GM19193 (cell line): ENCODE data around the gene CSAG2.
"Not testable (repeated sequence)": the region's sequence is repeated elsewhere in the genome, so short reads cannot be mapped to it uniquely, and the experiment has no call there.

Experiments used
- POLR2A ChIP-seq: IDR thresholded peaks from 4 replicates; pipeline ENCODE4 v1.6.1; 2011; ENCODE audit not compliant: insufficient read depth, insufficient read length; ENCODE audit errors: extremely low read depth

CSAG2 gene

GRCh38 chrX:152709173-152709572 lies at the start of gene CSAG2:
Gene CSAG2 (minus strand): TSS chrX:152709273. CDS start chrX:152709112, 161 bp downstream.
- not testable (repeated sequence) for TF ChIP-seq POLR2A

- TF ChIP-seq POLR2A = not testable (repeated sequence)
Observed at GRCh38 chrX:152753686-152754650, 44.9 kb upstream of the CSAG2 start, which contains the start of gene MAGEA2. Gene MAGEA2 (minus strand): TSS chrX:152753842. CDS start chrX:152751363, 2,479 bp downstream.

- no peak for TF ChIP-seq POLR2A
Observed at GRCh38 chrX:152738560-152738959, 29.5 kb upstream of the CSAG2 start.

GRCh38 chrX:152735860-152736511 lies 26.9 kb upstream of the CSAG2 start:
- no peak for TF ChIP-seq POLR2A

- no peak for TF ChIP-seq POLR2A
Observed at GRCh38 chrX:152735101-152735500, 26.0 kb upstream of the CSAG2 start.

GRCh38 chrX:152733261-152733975 lies 24.3 kb upstream of the CSAG2 start, which contains the start of the genes CSAG1 and MAGEA12:
Gene CSAG1 (minus strand): TSS chrX:152733721. CDS start chrX:152732460, 1,261 bp downstream.
Gene MAGEA12 (plus strand): TSS chrX:152733757. CDS start chrX:152736162, 2,405 bp downstream.
- no peak for TF ChIP-seq POLR2A

- TF ChIP-seq POLR2A = no peak
Observed at GRCh38 chrX:152725409-152725808, 16.3 kb upstream of the CSAG2 start.

- not testable (repeated sequence) for TF ChIP-seq POLR2A
Observed at GRCh38 chrX:152713815-152714787, 5.0 kb upstream of the CSAG2 start, which contains the start of gene MAGEA2B. Gene MAGEA2B (plus strand): TSS chrX:152714628. CDS start chrX:152717107, 2,479 bp downstream.

- TF ChIP-seq POLR2A = not testable (repeated sequence)
Observed at GRCh38 chrX:152697952-152698931, 10.8 kb downstream of the CSAG2 start, which contains the start of gene MAGEA3. Gene MAGEA3 (plus strand): TSS chrX:152698794. CDS start chrX:152700833, 2,039 bp downstream.

GRCh38 chrX:152674135-152674534 lies 34.9 kb downstream of the CSAG2 start:
- no peak for TF ChIP-seq POLR2A

- TF ChIP-seq POLR2A = no peak
Observed at GRCh38 chrX:152663086-152663485, 46.0 kb downstream of the CSAG2 start.

GRCh38 chrX:152658302-152658701 lies 50.8 kb downstream of the CSAG2 start:
- TF ChIP-seq POLR2A = no peak
